ENCODE measurements around the gene SGPP1. TPM values are rescaled to one million over a fixed set of nuclear protein-coding genes. Genes with fewer than 3 reads are reported as not detected.

SGPP1 gene
- total RNA-seq, 1 experiment from 2014 or later: 5.5 TPM

DNA sequence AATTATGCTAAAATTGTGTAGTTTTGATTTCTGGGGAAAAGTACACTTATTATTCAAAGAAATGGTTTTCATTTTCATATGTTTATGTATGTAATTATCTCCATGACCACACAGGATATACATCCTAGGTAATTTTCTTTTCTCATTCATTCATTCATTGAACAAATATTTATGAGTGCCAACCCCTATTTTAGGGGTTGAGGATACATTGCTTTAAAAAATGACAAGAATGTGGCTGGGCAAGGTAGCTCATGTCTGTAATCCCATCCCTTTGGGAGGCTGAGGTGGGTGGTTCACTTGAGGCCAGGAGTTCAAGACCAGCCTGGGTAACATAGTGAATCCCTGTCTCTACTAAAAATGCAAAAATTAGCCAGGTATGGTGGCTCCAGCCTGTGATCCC is 40.9 kb downstream of the SGPP1 start:
- no peak overlapping the region for H2BK120ac ChIP-seq (ENCODE audit: low read depth, low read length, poor library complexity, severe bottlenecking)
- H3K56ac ChIP-seq (ENCODE audit: insufficient read length, low read depth, low read length): no peak overlapping the region
- no peaks in the 10 kb centered on the region for H3K79me1 ChIP-seq (ENCODE audit: insufficient read depth, low read depth, low read length, poor library complexity, severe bottlenecking)
- H2BK12ac ChIP-seq (ENCODE audit: insufficient read length, low read depth, low read length): no peak overlapping the region
- H3K18ac ChIP-seq (ENCODE audit: insufficient read length, low read depth, low read length): no peak overlapping the region
- H4K91ac ChIP-seq (ENCODE audit: insufficient read length, low read depth, low read length): no peak overlapping the region
- H3K4ac ChIP-seq (ENCODE audit: low read depth, low read length): no peak overlapping the region
- Mint-ChIP-seq H3K9me3 (no peaks in the 10 kb centered on the region), H3K27ac (no peak overlapping the region), H3K27me3 (ENCODE audit: low read depth) (no peaks in the 10 kb centered on the region), H3K4me3 (no peak overlapping the region), H3K4me1 (no peaks in the 10 kb centered on the region), H3K36me3 (ENCODE audit: insufficient read depth in 1 of 3, low read depth in 3 of 3) (no peaks in the 10 kb centered on the region)
- no peak overlapping the region for H3T11ph ChIP-seq (ENCODE audit: low read length)
- H2BK15ac ChIP-seq (ENCODE audit: low read depth, low read length): no peak overlapping the region
- H4K5ac ChIP-seq (ENCODE audit: insufficient read length, low read depth, low read length): no peak overlapping the region
- no peaks in the 10 kb centered on the region for H3K27me3 ChIP-seq (ENCODE audit: insufficient read depth, low read length)
- no peak overlapping the region for H3K14ac ChIP-seq (ENCODE audit: insufficient read depth, low read length)
- no peak overlapping the region for H2BK5ac ChIP-seq (ENCODE audit: insufficient read length, low read length)
- no peaks in the 10 kb centered on the region for H3K4me1 ChIP-seq (ENCODE audit: insufficient read depth, low read length)
- no peak overlapping the region for H3K4me2 ChIP-seq (ENCODE audit: insufficient read depth, insufficient read length, low read length)
- no peak overlapping the region for H4K8ac ChIP-seq (replicated peaks; ENCODE audit: insufficient read length, low read depth, low read length)
- H4K20me1 ChIP-seq (ENCODE audit: control insufficient read depth, insufficient read depth, insufficient read length): no peaks in the 10 kb centered on the region
- H3K79me2 ChIP-seq (ENCODE audit: insufficient read depth, low read length): no peaks in the 10 kb centered on the region
- DNase-seq: no peak
- no peak overlapping the region for H3K9ac ChIP-seq (ENCODE audit: extremely low read depth, insufficient read length, low read length)
- H3K9me3 ChIP-seq (ENCODE audit: control insufficient read depth, low read depth, low read length): no peaks in the 10 kb centered on the region
- H3K27ac ChIP-seq (ENCODE audit: insufficient read length, low read depth, low read length): no peak overlapping the region
- no peaks in the 10 kb centered on the region for H3K23me2 ChIP-seq (ENCODE audit: insufficient read length, low read depth, low read length, poor library complexity, severe bottlenecking)
- TF ChIP-seq, protein P1, sequence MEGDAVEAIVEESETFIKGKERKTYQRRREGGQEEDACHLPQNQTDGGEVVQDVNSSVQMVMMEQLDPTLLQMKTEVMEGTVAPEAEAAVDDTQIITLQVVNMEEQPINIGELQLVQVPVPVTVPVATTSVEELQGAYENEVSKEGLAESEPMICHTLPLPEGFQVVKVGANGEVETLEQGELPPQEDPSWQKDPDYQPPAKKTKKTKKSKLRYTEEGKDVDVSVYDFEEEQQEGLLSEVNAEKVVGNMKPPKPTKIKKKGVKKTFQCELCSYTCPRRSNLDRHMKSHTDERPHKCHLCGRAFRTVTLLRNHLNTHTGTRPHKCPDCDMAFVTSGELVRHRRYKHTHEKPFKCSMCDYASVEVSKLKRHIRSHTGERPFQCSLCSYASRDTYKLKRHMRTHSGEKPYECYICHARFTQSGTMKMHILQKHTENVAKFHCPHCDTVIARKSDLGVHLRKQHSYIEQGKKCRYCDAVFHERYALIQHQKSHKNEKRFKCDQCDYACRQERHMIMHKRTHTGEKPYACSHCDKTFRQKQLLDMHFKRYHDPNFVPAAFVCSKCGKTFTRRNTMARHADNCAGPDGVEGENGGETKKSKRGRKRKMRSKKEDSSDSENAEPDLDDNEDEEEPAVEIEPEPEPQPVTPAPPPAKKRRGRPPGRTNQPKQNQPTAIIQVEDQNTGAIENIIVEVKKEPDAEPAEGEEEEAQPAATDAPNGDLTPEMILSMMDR (conservative IDR thresholded peaks at IDR 0.05): no peak
- no peak overlapping the region for H2AFZ ChIP-seq (ENCODE audit: low read length)
- H2BK20ac ChIP-seq (ENCODE audit: low read depth, low read length, poor library complexity, severe bottlenecking): no peak overlapping the region
- H3K23ac ChIP-seq (ENCODE audit: insufficient read length, low read depth, low read length): no peak overlapping the region
- H2AK5ac ChIP-seq (ENCODE audit: insufficient read length, low read length): no peak overlapping the region

All from H9 (cell line).